CD4-positive, alpha-beta T cell treated with Interleukin-15 for 4 hours (primary cell): ENCODE data around the gene PLAGL1.
"Not testable (repeated sequence)": the region's sequence is repeated elsewhere in the genome, so short reads cannot be mapped to it uniquely, and the experiment has no call there.

Experiments used
- DNase-seq: peaks from one replicate; pipeline ENCODE4 v3.0.0-alpha.2; 2020; ENCODE audit warnings: low spot score

Gene PLAGL1

DNA sequence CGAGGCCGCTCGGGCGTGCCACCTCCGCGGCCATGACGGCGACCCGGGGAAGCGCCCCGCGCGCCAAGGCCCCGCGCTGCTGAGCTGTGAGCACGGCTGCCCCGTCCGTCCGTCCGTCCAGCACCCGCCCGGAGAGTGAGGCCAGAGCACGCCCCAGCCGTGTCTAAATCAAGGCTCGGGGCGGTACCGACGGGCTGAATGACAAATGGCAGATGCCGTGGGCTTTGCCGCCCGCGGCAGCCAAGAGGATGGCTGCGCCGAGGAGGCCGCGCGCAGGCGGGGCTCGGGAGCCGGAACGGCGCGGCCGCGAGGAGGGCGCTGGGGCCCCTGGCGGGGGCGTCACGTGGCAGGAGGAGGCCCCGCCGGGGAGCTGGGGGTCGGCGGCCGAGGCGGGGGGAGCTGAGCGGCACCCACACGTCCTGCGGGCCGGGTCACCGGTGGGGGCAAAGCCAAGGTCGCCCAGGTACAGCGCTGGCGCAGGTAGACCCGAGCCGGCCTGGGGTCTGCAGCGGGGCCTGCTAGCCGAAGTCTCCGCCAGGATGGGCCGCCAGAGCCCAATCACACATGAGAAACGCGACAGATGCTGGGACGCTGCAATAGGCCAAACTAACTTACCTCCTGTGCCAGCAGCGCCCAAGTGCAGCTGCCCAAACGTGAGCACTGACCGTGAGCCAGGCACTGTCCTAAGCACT is at the start of gene PLAGL1:
Gene PLAGL1 (minus strand): TSS at position 140 of the 692 bp plus-strand sequence. CDS start 60,123 bp downstream, outside the sequence.
- DNase-seq: no peak

GRCh38 chr6:144055121-144055931 is 47.3 kb upstream of the PLAGL1 start:
- DNase-seq: peak; percentile 69

DNA sequence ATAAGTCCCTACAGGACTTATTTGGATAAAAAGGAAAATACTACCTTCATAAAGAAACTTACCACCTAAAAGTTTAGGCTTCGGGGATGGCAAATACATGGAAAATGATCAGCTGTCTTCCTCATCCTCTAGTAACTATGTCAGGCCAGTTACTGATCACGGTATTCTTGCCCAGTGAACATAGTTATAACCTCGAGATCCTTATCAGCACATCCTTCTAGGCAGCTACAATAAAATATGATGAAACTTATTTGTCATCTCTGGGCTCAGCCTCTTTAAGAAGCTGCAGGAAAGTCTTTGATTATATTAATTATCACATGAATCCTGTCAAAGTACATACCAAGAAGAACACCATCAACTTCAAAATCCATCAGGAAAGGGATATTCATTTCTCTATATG is 45.5 kb upstream of the PLAGL1 start:
- DNase-seq: no peak

- DNase-seq: no peak
Observed at GRCh38 chr6:144052488-144052887, 44.4 kb upstream of the PLAGL1 start.

- DNase-seq: no peak
Observed at GRCh38 chr6:144049386-144049785, 41.3 kb upstream of the PLAGL1 start.

- DNase-seq: no peak
Observed at GRCh38 chr6:144047688-144048087, 39.6 kb upstream of the PLAGL1 start.

DNA sequence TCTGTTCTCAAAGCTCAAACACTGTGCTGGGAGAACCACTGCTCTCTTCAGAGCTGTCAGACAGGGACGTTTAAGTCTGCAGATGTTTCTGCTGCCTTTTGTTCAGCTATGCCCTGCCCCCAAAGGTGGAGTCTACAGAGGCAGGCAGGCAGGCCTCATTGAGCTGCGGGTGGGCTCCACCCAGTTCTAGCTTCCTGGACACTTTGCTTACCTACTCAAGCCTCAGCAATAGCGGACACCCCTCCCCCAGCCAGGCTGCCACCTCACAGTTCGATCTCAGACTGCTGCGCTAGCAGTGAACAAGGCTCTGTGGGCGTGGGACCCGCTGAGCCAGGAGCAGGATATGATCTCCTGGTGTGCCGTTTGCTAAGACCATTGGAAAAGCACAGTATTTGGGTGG is 38.6 kb upstream of the PLAGL1 start:
- DNase-seq: not testable (repeated sequence)

- not testable (repeated sequence) for DNase-seq
Observed at GRCh38 chr6:144044989-144045388, 36.9 kb upstream of the PLAGL1 start.

DNA sequence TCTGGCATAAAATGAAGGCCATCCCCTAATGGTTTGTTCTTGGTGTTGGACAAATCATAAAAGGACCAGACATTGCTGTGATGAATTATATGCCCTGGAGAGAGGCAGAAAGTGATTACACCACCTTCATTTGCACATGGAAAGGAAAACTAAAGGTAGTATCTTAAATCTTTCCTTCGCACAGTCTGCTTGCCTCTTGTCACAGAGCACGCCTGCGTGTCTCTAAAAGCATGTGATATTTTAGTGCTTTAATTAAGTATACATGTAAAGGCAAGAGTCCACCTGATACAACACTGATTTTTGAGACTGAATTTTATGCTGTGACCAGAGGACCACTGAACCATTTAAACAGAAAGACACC is 28.8 kb upstream of the PLAGL1 start:
- no peak for DNase-seq

DNA sequence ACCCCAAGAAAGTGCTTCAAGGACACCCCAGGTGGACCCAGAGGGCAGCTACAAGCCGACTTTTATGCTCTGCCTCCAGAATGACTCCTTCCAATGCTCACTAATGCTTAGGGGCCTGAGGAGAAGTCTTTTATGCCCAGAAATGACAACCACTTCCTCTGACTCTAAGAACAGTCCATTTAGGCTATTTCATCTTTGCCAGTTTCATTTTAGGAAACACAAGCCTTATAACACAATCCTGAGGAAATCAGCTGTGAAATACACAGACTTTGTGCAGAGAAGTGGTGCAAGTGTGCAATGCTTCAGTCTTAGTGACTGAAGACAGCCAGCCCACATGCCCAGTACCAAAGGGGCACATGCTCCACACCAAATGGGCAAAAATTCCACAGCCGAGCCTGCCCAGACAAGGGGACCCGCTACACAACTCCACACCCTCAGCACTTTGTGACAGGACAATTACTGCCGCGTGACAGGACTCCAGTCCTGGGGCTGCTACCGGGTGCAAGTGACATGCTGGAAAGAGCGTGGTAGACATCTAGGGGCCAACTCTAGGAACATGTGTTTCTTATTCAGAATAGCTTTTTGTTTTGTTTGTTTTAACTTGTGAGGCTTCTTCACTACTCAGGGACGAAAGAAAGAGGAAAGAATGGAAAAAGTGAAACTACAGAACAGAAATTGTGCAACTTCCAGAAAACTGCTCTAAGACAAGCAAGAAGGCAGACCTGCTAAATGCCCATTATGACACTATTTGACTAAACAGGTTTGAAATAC is 28.2 kb upstream of the PLAGL1 start:
- DNase-seq: no peak

DNA sequence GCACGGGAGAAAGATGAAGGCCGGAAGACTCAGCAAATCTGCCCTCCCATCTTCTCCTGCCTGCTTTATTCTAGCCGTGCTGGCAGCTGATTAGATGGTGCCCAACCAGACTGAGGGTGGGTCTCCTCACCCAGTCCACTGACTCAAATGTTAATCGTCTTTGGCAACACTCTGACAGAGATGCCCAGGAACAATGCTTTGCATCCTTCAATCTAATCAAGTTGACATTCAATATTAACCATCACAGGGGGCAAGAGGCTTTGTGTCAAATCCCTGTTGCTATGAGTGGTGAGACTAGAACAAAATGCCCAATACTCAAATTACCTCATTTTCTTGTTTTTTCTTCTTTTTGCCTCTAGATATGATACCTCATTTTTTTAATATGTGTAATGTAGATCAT is 27.4 kb upstream of the PLAGL1 start:
- DNase-seq: no peak

DNA sequence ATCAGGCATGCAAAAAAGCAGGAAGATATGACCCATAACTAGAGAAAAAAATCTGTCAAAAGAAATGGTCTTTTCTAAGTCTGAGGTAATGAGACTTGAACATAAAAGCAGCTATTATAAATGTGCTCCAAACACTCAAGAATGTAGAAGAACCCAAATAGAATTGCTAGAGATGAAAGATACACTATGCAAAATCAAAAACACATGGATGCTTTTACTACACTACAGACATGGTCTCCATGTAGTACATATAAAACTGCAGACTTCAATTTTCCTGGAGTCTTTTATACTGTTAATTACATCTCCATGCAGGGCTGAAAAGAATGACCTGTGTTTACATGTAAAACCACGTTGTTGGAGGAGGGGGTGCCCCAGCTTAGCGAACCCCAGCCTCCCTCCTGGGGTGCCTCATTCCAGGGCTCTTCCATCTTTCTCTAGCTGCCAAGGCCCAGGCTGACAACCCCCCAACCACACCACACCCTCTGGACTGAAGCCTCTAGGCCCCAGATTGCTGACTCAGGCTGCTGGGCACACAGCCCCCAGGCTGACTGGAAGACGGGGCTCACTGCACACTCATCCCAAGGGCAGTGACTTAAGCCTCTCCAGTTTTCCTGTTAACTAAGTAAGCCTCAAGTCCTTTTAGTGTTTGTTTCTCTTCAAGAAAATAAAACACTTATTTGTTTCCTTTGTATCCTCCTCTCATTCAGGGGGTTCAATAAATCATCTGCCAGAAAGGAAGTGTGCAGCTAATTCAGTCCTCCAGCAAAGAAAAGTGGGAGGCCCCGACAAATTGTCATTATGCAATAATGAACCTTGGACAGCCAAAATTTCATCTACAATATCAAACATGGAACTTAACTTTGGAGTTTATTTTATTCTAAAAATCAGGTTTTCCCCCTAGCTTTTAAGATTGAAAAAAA is 26.0 kb upstream of the PLAGL1 start:
- no peak for DNase-seq

GRCh38 chr6:144029452-144029851 is 21.4 kb upstream of the PLAGL1 start:
- DNase-seq: no peak

DNA sequence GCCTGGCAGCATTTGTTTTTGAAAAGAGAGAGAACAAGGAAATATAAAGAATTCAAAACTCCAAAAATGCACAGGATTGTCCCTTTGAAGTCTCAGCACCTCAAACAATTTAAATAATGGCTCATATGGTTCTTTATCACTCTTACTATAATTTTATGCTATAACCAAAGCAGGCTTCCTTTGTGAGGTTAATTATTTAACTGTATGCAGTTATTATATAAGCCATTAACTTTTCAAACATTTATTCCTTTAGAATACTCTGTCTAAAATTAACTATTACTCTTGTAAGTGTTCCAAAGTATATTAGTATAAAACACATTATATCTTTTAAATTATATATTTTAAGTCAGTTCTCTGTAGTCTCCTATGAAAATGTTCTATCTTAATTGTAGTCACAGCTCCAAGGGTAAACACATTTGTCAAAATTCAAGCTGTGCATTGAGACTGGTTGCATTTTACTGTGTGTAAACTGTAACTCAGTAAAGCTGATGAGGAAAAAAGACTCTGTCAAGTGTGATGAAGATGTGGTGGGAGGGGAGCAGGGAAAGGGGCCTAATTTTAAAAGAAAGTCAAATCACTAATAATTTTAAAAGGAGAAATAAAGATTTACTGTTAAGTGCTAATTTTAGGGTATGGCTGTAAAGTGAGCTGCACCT is 20.0 kb upstream of the PLAGL1 start:
- DNase-seq: no peak

DNA sequence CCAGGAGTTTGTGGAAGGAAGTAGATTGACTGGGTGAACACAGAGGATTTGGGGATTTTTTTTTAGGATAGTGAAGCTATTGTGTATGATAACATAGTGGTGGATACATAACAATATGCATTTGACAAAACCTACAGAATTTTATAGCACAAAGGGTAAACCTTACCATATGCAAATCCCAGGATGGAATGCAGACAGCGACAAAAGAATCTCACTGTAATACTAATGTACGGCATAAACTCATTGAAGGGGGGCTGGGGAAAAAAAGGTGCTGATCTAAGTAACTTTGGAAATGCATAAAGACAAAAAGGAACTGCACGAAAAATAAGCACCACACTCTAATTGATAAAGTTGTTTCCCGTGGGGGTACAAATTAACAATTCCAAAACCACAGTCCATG is 15.2 kb upstream of the PLAGL1 start:
- DNase-seq: no peak

DNA sequence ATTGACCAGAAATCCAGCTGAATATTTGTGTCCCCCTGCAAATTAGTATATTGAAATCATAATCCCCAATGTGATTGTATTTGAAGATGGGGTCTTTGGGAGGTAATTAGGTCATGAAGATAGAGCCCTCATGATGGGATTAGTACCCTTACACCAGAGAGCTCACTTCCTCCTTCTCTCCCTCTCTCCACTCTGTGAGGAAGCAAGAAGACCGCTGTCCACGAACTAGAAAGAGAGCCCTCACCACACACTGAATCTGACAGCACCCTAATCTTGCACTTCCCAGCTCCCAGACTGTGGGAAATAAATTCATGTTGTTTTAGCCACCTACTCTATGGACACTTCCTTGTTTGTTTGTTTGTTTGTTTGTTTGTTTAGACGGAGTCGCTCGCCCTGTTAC is 11.9 kb upstream of the PLAGL1 start:
- no peak for DNase-seq

DNA sequence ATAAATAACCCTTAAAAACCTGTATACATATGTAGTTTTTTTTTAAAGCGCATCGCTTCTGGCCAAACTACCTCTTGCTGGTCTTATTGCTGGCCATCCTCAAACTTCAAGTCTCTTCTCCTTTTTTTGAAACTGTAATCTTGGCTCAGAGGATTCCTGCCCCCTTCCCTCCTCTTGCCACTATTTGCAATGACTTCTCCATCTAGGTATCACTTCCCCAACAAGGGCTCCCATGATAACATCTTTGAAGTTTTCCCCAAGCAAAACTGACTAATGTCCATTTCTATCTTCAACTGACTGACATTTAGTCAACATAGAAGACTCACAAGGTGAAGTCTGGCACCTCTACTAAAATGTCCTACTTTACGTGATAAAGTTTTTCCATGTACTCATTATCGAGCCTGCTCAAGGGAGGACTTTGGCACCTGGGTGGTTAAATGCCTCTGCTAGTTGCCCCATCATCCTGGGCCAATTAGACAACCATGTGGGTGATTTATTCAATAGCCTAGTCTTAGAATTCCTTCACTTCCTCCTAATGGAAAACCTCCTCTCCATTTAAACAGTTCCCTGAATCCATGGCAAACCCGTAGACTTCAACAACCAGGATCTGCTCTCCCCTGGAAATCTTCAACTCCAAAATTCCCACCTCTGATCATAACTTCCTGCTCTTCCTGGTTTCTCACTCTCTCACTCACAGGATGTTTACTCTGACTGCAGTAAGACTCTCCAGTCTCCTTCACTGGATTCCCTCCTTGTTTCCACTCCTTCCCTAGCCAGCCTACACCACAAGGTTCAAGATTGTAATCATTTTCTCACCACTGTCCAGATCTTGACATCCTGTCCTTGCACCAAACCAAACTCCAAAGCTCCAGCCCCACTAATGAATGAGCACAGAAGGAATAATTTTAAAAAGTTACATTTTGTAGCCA is 9.4 kb upstream of the PLAGL1 start:
- no peak for DNase-seq

GRCh38 chr6:144013486-144013909 is 5.4 kb upstream of the PLAGL1 start:
- DNase-seq: peak; percentile 61

GRCh38 chr6:144012534-144012933 is 4.5 kb upstream of the PLAGL1 start:
- DNase-seq: no peak

DNA sequence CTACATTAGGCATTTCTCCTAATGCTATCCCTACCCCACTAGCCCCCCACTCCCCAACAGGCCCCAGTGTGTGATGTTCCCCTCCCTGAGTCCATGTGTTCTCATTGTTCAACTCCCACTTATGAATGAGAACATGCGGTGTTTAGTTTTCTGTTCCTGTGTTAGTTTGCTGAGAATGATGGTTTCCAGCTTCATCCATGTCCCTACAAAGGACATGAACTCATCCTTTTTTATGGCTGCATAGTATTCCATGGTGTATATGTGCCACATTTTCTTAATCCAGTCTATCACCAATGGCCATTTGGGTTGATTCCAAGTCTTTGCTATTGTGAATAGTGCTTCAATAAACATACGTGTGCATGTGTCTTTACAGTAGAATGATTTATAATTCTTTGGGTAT is 1.6 kb upstream of the PLAGL1 start:
- DNase-seq: not testable (repeated sequence)
